ENCODE measurements around the gene ENO1.

DNA sequence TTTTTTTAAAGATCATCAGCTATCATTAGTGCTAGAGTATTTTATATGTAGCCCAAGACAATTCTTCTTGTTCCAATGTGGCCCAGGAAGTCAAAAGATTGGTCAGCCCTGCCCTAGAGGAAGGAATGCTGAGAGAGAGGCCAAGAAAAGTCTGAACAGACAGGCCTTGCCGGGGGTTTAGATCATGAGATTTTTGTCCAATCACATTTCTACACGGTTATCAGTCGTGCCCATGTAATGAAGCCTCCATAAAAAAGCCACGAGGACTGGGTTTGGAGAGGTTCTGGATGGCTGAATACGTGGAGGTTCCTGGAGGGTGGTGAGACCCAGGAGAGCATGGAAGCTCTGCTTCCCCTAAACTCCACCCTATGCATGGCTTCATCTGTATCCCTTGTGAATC is 24.3 kb upstream of the ENO1 start:
- TF ChIP-seq, protein P1, sequence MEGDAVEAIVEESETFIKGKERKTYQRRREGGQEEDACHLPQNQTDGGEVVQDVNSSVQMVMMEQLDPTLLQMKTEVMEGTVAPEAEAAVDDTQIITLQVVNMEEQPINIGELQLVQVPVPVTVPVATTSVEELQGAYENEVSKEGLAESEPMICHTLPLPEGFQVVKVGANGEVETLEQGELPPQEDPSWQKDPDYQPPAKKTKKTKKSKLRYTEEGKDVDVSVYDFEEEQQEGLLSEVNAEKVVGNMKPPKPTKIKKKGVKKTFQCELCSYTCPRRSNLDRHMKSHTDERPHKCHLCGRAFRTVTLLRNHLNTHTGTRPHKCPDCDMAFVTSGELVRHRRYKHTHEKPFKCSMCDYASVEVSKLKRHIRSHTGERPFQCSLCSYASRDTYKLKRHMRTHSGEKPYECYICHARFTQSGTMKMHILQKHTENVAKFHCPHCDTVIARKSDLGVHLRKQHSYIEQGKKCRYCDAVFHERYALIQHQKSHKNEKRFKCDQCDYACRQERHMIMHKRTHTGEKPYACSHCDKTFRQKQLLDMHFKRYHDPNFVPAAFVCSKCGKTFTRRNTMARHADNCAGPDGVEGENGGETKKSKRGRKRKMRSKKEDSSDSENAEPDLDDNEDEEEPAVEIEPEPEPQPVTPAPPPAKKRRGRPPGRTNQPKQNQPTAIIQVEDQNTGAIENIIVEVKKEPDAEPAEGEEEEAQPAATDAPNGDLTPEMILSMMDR (IDR thresholded peaks at IDR 0.05; ENCODE audit: control extremely low read depth in 1 of 3, insufficient read depth in 1 of 3, low read depth in 1 of 3, low read length in 3 of 3), result no peak
- TF ChIP-seq TCF12 (IDR thresholded peaks at IDR 0.05; ENCODE audit: low read depth, low read length) (no peak), RAD21 (IDR thresholded peaks at IDR 0.05 in 1 of 2, conservative IDR thresholded peaks at IDR 0.05 in 1 of 2; ENCODE audit: low read depth in 2 of 2, low read length in 2 of 2) (no peak), BRCA1 (IDR thresholded peaks at IDR 0.05; ENCODE audit: low read depth, low read length) (no peak)

Measured in H1 (cell line).